HG02970 (cell line): ENCODE data around the gene KLRD1.
"Not testable (repeated sequence)": the region's sequence is repeated elsewhere in the genome, so short reads cannot be mapped to it uniquely, and the experiment has no call there.

Source experiments
- ATAC-seq: cut with Tn5 transposase; IDR thresholded peaks from one replicate; pipeline ENCODE4 v1.9.1; 2021; ENCODE audit warnings: mild to moderate bottlenecking, moderate library complexity, moderate number of reproducible peaks; ENCODE audit not compliant: unreplicated experiment, low FRiP score

KLRD1 gene

GRCh38 chr12:10367714-10368113, 60.0 kb downstream of the KLRD1 start:
- not testable (repeated sequence) for ATAC-seq

DNA sequence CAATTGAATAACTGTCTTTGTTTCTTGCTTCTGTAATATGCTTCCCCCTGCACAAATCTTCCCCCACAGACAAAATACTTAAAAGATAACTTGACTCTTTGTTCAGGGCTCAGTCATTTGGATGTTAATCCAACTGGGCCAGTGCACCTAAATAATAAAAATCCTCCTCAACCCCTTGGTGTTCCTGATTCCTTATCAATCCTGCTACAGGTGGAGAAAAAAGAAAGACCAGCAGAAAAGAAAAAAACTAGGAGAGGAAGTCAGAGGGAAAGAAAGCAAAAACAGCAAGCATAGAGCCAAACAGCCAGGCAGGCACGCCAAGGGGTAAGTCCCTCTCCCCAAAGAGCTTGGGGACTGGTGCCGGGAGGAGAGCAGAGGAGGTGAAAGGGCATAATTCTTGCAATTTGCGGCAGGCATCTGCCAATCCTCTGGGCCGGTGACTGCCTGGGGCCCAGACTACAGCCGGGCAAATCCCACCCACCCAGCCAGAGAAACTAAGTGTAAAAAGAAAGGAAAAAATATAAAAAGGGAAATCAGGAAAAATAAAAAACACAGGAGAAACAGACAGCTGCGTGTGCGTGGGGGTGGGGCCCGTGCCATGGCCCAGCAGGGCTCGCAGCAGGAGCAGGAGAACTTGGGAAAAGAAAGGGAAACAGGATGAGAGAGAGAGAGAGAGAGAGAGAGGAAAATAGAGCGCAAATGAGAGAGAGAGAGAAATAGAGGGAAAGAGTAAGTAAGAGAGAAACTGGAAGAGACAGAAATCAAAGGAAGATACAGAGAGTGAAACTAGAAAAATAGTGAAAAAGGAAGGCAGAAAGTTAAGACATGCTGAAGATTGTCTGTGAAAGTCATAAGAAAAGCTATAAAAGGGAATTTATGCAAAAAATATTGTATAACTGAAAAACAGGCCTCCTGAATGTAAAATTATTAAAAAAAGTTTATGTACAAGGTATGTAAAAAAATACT, 60.8 kb downstream of the KLRD1 start:
- no peak for ATAC-seq

GRCh38 chr12:10369557-10370415, 62.1 kb downstream of the KLRD1 start:
- ATAC-seq: no peak

GRCh38 chr12:10371893-10372535, 64.3 kb downstream of the KLRD1 start:
- ATAC-seq: not testable (repeated sequence)

- no peak for ATAC-seq
Measured at GRCh38 chr12:10372559-10372958, 64.9 kb downstream of the KLRD1 start.

- no peak for ATAC-seq
Measured at GRCh38 chr12:10374624-10375018, 67.0 kb downstream of the KLRD1 start.

DNA sequence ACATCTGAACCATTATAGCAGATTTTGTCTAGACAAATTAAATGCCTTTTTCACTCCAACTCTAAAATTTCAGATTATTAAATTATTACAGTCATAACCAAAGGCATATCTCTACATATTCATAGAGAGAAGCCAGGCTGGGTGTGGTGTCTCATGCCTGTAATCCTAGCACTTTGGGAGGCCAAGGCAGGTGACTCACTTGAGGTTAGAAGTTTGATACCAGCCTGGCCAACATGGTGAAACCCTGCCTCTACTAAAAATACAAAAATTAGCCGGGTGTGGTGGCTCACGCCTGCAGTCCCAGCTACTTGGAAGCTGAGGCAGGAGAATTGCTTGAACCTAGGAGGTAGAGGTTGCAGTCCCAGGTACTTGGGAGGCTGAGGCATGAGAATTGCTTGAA, 71.1 kb downstream of the KLRD1 start:
- not testable (repeated sequence) for ATAC-seq
